Measurements from ENCODE around the gene KRTCAP2. TPM values are rescaled to one million over a fixed set of nuclear protein-coding genes. Genes with fewer than 3 reads are reported as not detected.

KRTCAP2 gene
- total and polyA plus RNA-seq, 9 donors, result 96.5 to 499 (median 166) TPM

- Histone ChIP-seq H3K4me1 (ENCODE audit: insufficient read depth) (no peaks in the 10 kb centered on the region), H3K9me3 (no peaks in the 10 kb centered on the region), H3K4me3 (no peak overlapping the region), H3K27me3 (no peaks in the 10 kb centered on the region), H3K36me3 (no peaks in the 10 kb centered on the region), H3K27ac (no peak overlapping the region)
- intact Hi-C loops (cut with DNase I), result loop anchor here in 1 of 4 donors (10.0 kb wide), 2 partner anchors 146 to 416 kb away; partner anchors contain the start of gene RUSC1
- no peak for TF ChIP-seq POLR2A (IDR thresholded peaks at IDR 0.05)
- no peak for TF ChIP-seq EP300 (IDR thresholded peaks at IDR 0.05)
- no peak for TF ChIP-seq CTCF (IDR thresholded peaks at IDR 0.05)
- WGBS, 3 donors, result 82 to 84% (median 84%) methylated on average over 30 of the region's 30 CpGs
- DNase-seq, result peak in 4 of 5 donors; percentile 20 to 34 (median 24)
These were observed 5.5 kb upstream of the KRTCAP2 start for GRCh38 chr1:155178441-155179111.

GRCh38 chr1:155177918-155178281, 4.8 kb upstream of the KRTCAP2 start:
- no peaks in the 10 kb centered on the region for H3K27me3 ChIP-seq
- H3K9me3 ChIP-seq, result no peaks in the 10 kb centered on the region
- H3K4me1 ChIP-seq (ENCODE audit: insufficient read depth), result no peaks in the 10 kb centered on the region
- no peak overlapping the region for H3K4me3 ChIP-seq
- no peaks in the 10 kb centered on the region for H3K36me3 ChIP-seq
- intact Hi-C loops (cut with DNase I), result loop anchor here in 1 of 4 donors (10.0 kb wide), 2 partner anchors 147 to 417 kb away; partner anchors contain the start of gene RUSC1
- WGBS, 3 donors, result 94 to 97% (median 96%) methylated on average over 9 of the region's 9 CpGs
- no peak for TF ChIP-seq EP300 (IDR thresholded peaks at IDR 0.05)
- no peak for TF ChIP-seq CTCF (IDR thresholded peaks at IDR 0.05)
- TF ChIP-seq POLR2A (IDR thresholded peaks at IDR 0.05), result no peak
- H3K27ac ChIP-seq, result no peak overlapping the region
- peak in 4 of 5 donors; percentile 12 to 31 (median 24) for DNase-seq

GRCh38 chr1:155177192-155177917, 4.3 kb upstream of the KRTCAP2 start:
- no peak overlapping the region for H3K4me3 ChIP-seq
- intact Hi-C loops (cut with DNase I), result loop anchor here in 1 of 4 donors (10.0 kb wide), 2 partner anchors 147 to 417 kb away; partner anchors contain the start of gene RUSC1
- peak in 3 of 5 donors; percentile 14 to 35 (median 25) for DNase-seq
- H3K9me3 ChIP-seq, result no peaks in the 10 kb centered on the region
- TF ChIP-seq EP300 (IDR thresholded peaks at IDR 0.05) (no peak), CTCF (IDR thresholded peaks at IDR 0.05) (no peak), POLR2A (IDR thresholded peaks at IDR 0.05) (no peak)
- H3K36me3 ChIP-seq, result no peaks in the 10 kb centered on the region
- WGBS, 3 donors, result 75 to 77% (median 75%) methylated on average over 11 of the region's 11 CpGs
- no peaks in the 10 kb centered on the region for H3K4me1 ChIP-seq (ENCODE audit: insufficient read depth)
- H3K27ac ChIP-seq, result no peak overlapping the region
- H3K27me3 ChIP-seq, result no peaks in the 10 kb centered on the region

GRCh38 chr1:155176544-155177071, 3.5 kb upstream of the KRTCAP2 start:
- TF ChIP-seq POLR2A (IDR thresholded peaks at IDR 0.05), result no peak
- peak; percentile 77 to 93 (median 81) for TF ChIP-seq CTCF (IDR thresholded peaks at IDR 0.05)
- Histone ChIP-seq H3K27me3 (no peaks in the 10 kb centered on the region), H3K4me1 (ENCODE audit: insufficient read depth) (no peaks in the 10 kb centered on the region), H3K4me3 (no peak overlapping the region), H3K9me3 (no peaks in the 10 kb centered on the region), H3K36me3 (no peaks in the 10 kb centered on the region), H3K27ac (no peak overlapping the region)
- WGBS, 3 donors, result 60 to 62% (median 61%) methylated on average over 8 of the region's 8 CpGs
- peak; percentile 64 to 84 (median 82) for DNase-seq
- intact Hi-C loops (cut with DNase I), result loop anchor here in 1 of 4 donors (10.0 kb wide), 2 partner anchors 148 to 418 kb away; partner anchors contain the start of gene RUSC1

Data from ovary (tissue), 9 donors.